HG03045 (cell line): Measurements from ENCODE around the gene FHAD1.

Experiments
- ATAC-seq: cut with Tn5 transposase; IDR thresholded peaks from one replicate; pipeline ENCODE4 v1.9.1; 2021; ENCODE audit warnings: mild to moderate bottlenecking, moderate library complexity; ENCODE audit not compliant: unreplicated experiment

FHAD1 gene

GRCh38 chr1:15245593-15246360 lies 1.2 kb upstream of the FHAD1 start:
- ATAC-seq = no peak

GRCh38 chr1:15248216-15248615 lies 1.2 kb downstream of the FHAD1 start:
- no peak for ATAC-seq

DNA sequence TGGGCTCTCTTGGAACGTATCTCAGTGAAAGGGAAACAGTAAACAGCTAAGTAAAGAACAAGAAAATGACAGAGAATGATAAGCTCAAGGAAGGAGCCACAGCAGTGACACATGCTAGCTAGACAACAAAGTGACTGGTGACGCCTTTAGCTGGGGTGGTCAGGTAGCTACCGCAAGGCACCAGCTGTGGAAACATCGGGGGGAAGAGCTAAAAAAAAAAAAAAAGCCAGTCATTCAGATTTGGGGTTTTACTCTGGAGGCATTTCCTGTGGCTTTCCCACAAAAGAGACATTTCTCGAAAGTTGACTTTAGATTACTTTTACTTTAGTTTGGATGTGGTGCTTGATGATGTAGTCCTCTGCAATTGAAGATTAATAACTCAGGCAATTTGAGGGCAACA lies 2.1 kb downstream of the FHAD1 start:
- ATAC-seq = no peak

DNA sequence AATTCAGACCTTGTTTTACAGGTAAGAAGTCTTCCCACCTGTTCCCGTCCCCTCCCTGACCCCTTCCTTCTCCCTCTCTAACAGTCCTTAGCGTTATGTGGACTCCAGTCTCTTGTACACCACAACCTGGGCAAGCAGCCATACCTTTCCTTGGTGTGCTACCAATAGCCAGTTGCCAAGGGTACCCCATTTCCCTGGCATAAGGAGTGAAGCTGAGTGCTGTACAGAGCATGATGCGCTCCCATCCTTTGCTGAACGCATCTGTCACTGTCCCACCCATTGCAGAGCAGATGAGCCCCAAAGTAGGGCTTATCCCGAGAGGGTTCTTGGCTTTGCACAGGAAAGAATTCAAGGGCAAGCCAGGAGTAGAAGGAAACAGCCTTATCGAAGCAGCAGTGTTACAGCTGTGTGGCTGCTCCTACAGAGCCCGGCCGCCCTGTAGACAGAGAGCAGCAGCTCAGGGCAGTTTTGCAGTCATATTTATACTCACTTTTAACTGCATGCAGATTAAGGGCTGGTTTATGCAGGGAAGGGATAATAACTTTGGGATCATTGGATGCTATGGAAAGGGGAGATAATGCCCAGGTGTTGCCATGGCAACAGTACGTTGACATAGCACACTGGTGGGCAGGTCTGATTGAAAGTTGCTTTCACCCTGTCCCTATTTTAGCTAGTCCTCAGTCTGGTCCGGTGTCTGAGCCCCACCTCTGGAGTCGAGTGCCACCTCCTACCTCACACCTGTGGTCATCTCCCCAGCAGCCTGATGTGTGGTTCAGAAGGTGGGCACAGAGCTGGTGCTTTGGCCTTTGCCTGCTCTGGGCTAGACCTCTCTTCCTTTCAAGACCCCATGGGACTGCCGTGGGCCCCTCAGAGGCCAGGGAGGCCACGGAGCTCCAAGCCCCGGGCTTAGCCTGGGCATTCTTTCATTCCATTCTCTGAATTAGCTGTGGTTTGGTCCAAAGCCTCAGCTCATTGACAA lies 5.1 kb downstream of the FHAD1 start:
- ATAC-seq = no peak

- no peak for ATAC-seq
Measured at GRCh38 chr1:15254559-15254958, 7.5 kb downstream of the FHAD1 start.

GRCh38 chr1:15255582-15256149 lies 8.6 kb downstream of the FHAD1 start:
- ATAC-seq = no peak

DNA sequence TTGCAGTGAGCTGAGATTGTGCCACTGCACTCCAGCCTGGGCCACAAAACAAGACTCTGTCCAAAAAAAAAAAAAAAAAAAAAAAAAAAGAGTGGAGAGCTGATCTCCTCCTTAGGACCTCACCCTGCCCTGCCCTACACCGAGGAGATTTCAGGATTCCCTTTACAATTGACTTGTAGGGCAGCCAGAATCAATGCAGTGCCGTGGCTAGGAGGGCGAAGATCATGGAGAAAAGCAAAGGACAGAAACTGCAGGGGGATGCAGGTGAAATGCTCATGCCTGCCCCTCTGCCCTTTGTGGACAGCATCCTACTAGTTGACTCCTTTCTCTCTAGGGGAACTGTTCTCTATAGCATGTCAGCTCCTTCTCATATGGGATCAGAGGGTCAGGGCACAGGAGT lies 9.6 kb downstream of the FHAD1 start:
- no peak for ATAC-seq

DNA sequence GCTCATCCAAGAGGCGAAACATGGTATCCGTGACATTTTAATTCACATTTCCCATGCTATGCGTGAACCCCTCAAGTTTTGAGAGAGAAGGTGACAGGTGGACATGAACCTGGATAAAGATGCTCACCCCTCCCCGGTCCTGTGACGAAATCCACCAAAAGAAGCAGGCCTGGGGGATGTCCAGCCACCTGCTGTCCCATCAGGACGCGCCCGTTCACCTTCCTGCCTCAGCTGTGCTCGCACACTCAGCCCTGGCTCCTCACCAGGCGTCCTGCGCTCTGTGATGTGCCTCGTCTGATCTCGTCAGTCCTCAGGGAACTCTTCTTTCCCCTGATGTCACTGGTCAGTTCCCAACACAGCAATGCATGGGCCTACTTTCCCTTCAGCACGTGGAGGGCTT lies 10.3 kb downstream of the FHAD1 start:
- no peak for ATAC-seq

GRCh38 chr1:15258833-15259621 lies 12.0 kb downstream of the FHAD1 start:
- no peak for ATAC-seq

DNA sequence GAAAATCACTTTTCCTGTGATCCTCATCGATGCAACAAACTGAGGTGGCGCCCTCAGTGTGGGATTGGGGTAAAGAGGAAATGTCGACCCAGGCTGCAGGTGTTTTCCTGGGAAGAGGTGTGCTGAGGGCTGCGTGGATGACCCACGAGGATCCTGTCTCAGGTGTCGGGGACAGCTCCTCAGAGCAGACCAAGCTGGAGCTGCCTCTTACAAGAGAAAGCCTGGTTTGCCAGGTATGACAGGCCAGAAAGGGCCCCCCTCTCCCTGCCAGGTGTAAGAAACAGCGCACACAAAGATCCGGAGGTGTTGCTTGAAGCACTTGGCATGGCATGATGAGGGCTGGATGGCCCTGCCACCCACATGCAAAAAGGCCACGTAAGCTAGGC lies 12.6 kb downstream of the FHAD1 start:
- ATAC-seq = no peak

- ATAC-seq = no peak
Measured at GRCh38 chr1:15260418-15261154, 13.6 kb downstream of the FHAD1 start.

GRCh38 chr1:15261155-15262002 lies 14.4 kb downstream of the FHAD1 start:
- ATAC-seq = no peak

DNA sequence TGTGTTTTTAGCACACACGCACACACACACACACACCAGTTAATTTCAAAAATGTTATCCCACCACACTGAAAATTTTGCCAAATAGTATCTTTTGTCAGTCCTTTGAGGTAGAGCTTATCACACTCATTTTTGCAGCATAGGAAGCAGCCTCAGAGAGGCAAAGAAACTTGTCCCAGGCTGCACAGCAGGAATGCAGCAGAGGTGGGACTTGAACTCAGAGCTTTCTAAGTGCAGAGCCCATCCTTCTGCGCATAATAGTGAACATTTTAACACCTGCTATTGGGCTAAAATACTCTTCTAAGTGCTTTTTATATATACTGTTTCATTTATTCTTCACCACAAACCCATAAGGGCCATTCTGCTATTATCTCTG lies 15.0 kb downstream of the FHAD1 start:
- no peak for ATAC-seq

- ATAC-seq = no peak
Measured at GRCh38 chr1:15262706-15263105, 15.7 kb downstream of the FHAD1 start.

DNA sequence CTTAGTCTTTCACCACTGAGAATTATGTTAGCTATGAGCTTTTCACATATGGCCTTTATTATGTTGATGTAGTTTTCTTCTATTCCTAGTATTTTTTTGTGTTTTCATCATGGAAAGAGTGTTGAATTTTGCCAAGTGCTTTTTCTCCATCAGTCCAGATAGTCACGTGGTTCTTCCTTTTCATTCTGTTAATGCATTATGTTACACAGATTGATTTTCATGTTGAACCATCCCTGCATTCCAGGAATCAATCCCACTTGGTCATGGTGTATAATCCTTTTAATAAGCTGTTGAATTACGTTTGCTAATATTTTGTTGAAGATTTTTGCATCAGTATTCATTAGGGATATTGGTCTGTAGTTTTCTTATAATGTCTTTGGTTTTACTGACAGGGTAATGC lies 17.7 kb downstream of the FHAD1 start:
- no peak for ATAC-seq

GRCh38 chr1:15271196-15271595 lies 24.2 kb downstream of the FHAD1 start:
- no peak for ATAC-seq

GRCh38 chr1:15272009-15272781 lies 25.2 kb downstream of the FHAD1 start:
- no peak for ATAC-seq

DNA sequence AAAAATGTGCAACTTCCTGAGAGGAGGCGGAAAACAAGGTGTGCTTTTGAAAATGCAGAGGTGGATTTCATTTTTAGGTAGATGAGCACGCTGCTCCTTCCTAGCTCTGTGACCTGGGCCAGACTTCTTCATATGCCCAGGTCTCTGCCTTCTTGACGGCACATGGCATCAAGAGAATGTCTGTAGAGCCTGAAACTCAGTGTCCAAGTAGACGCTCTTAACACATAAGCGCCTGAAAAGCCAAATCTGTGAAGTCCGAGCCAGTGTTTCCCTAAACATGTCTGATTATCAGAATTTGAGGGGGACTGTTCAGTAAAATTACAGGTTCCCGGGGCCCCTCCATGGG lies 25.7 kb downstream of the FHAD1 start:
- ATAC-seq = no peak

- no peak for ATAC-seq
Measured at GRCh38 chr1:15273274-15273673, 26.3 kb downstream of the FHAD1 start.
